ENCODE data around the gene ESYT3. TPM values are rescaled to one million over a fixed set of nuclear protein-coding genes. Genes with fewer than 3 reads are reported as not detected.
"Not testable (repeated sequence)": the region's sequence is repeated elsewhere in the genome, so short reads cannot be mapped to it uniquely, and the experiment has no call there.

The ESYT3 gene
- total RNA-seq, 1 donor from 2014 or later = 1.8 TPM

DNA sequence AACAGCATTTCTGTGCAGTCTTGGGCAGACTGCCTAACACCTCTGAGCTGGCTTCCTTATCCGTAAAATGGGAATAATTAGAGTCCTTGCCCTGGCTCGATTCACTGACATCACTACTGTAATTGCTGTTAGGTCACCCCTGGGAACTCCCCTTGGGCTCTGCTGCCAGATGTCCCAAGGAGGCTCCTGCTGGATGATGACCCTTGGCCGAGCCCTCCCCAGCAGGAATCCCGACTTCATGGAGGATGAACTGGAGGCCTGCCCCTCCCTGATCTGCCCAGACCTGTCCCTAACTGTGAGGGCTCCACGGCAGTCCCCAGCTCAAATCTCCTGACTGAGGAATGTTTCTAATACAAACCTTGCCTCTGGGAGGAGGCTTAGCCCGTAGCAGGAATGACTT is 18.0 kb downstream of the ESYT3 start:
- Mint-ChIP-seq H3K27me3 (peaks cover 6% of the 10 kb centered on the region), H3K36me3 (ENCODE audit: insufficient read depth) (no peaks in the 10 kb centered on the region), H3K4me1 (ENCODE audit: low read depth) (no peaks in the 10 kb centered on the region), H3K27ac (no peak overlapping the region), H3K9me3 (ENCODE audit: low read depth) (no peaks in the 10 kb centered on the region), H3K4me3 (ENCODE audit: low read depth) (no peak overlapping the region)
- DNase-seq (ENCODE audit: low spot score, unreplicated experiment) = no peak
- TF ChIP-seq, protein P1, sequence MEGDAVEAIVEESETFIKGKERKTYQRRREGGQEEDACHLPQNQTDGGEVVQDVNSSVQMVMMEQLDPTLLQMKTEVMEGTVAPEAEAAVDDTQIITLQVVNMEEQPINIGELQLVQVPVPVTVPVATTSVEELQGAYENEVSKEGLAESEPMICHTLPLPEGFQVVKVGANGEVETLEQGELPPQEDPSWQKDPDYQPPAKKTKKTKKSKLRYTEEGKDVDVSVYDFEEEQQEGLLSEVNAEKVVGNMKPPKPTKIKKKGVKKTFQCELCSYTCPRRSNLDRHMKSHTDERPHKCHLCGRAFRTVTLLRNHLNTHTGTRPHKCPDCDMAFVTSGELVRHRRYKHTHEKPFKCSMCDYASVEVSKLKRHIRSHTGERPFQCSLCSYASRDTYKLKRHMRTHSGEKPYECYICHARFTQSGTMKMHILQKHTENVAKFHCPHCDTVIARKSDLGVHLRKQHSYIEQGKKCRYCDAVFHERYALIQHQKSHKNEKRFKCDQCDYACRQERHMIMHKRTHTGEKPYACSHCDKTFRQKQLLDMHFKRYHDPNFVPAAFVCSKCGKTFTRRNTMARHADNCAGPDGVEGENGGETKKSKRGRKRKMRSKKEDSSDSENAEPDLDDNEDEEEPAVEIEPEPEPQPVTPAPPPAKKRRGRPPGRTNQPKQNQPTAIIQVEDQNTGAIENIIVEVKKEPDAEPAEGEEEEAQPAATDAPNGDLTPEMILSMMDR (IDR thresholded peaks at IDR 0.05; ENCODE audit: unreplicated experiment) = no peak

DNA sequence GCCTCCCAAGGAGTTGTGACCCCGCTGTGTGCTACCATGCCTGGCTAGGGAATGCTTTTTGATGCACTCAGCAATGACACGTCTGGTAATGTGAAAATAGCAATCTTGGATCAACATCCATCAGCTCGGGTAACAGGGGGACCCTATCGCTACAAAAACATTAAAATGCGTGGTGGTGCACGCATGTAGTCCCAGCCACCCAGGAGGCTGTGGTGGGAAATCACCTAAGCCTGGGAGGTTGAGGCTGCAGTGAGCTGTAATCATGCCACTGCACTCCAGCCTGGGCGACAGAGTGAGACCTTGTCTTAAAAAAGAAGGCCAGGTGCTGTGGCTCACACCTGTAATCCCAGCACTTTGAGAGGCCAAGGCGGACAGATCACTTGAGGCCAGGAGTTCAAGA is 19.5 kb downstream of the ESYT3 start:
- H3K9me3 Mint-ChIP-seq (ENCODE audit: low read depth); H3K4me1 Mint-ChIP-seq (ENCODE audit: low read depth); DNase-seq (ENCODE audit: low spot score, unreplicated experiment); H3K27me3 Mint-ChIP-seq; H3K27ac Mint-ChIP-seq; H3K4me3 Mint-ChIP-seq (ENCODE audit: low read depth); H3K36me3 Mint-ChIP-seq (ENCODE audit: insufficient read depth): not testable (repeated sequence)

GRCh38 chr3:138455801-138456716 is 21.6 kb downstream of the ESYT3 start:
- no peak overlapping the region for H3K27ac Mint-ChIP-seq
- H3K36me3 Mint-ChIP-seq (ENCODE audit: insufficient read depth) = no peaks in the 10 kb centered on the region
- no peak overlapping the region for H3K4me3 Mint-ChIP-seq (ENCODE audit: low read depth)
- no peak for DNase-seq (ENCODE audit: low spot score, unreplicated experiment)
- H3K27me3 Mint-ChIP-seq = no peaks in the 10 kb centered on the region
- H3K9me3 Mint-ChIP-seq (ENCODE audit: low read depth) = no peaks in the 10 kb centered on the region
- no peaks in the 10 kb centered on the region for H3K4me1 Mint-ChIP-seq (ENCODE audit: low read depth)
- TF ChIP-seq, protein P1 (IDR thresholded peaks at IDR 0.05; ENCODE audit: unreplicated experiment) = no peak

DNA sequence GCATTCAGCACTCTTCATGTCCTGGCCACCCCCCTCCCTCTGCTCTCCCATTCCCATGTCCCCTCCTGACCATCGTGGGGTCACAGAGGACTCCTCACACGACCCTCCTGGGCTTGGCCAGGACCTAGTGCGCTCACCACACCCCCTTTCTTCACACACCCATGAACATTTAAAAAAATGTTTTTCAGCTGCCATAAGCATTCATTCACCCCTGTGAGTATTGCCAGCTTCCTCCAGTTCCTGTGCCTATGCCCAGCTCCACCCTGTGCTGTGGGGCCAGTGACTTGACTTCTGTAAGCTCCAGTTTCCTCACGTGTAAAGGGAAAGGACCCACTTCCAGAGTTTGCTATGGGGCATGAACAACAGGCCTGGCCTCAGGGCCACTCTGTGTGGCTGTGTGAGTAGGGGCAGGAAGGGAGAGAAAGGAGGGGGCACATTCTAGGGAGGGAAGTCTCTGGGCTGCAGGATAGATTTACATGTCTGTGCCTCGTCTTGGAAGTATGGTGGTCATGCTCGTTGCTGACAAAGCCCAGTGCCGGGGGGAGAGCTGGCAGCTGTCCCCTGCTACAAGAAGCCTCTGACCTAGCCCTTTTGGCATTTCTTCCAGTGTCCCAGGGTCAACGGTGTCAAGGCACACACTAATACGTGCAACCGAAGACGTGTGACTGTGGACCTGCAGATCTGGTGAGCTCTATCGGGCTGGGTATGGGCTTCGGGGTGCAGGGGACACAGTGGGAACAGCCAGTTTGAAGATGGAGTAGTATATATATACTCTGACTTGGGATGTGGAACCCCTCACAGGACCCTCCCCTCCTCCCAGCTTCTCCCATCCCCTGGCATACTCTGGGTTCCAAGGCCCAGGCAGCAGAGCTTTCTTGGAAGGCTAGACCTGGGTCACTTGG is 22.8 kb downstream of the ESYT3 start:
- no peak for DNase-seq (ENCODE audit: low spot score, unreplicated experiment)
- no peak overlapping the region for H3K4me3 Mint-ChIP-seq (ENCODE audit: low read depth)
- H3K4me1 Mint-ChIP-seq (ENCODE audit: low read depth) = no peaks in the 10 kb centered on the region
- no peak overlapping the region for H3K27ac Mint-ChIP-seq
- H3K36me3 Mint-ChIP-seq (ENCODE audit: insufficient read depth) = no peaks in the 10 kb centered on the region
- no peaks in the 10 kb centered on the region for H3K9me3 Mint-ChIP-seq (ENCODE audit: low read depth)
- no peaks in the 10 kb centered on the region for H3K27me3 Mint-ChIP-seq
- TF ChIP-seq, protein P1 (IDR thresholded peaks at IDR 0.05; ENCODE audit: unreplicated experiment) = no peak

- no peaks in the 10 kb centered on the region for H3K4me1 Mint-ChIP-seq (ENCODE audit: low read depth)
- no peaks in the 10 kb centered on the region for H3K36me3 Mint-ChIP-seq (ENCODE audit: insufficient read depth)
- DNase-seq (ENCODE audit: low spot score, unreplicated experiment) = no peak
- TF ChIP-seq, protein P1 (IDR thresholded peaks at IDR 0.05; ENCODE audit: unreplicated experiment) = no peak
- H3K4me3 Mint-ChIP-seq (ENCODE audit: low read depth) = no peak overlapping the region
- H3K27ac Mint-ChIP-seq = no peak overlapping the region
- H3K9me3 Mint-ChIP-seq (ENCODE audit: low read depth) = no peaks in the 10 kb centered on the region
- H3K27me3 Mint-ChIP-seq = no peaks in the 10 kb centered on the region
Observed at GRCh38 chr3:138457863-138458735, 23.7 kb downstream of the ESYT3 start.
